ENCODE data around the gene GTF2H2. TPM values are rescaled to one million over a fixed set of nuclear protein-coding genes. Genes with fewer than 3 reads are reported as not detected.
"Not testable (repeated sequence)": the region's sequence is repeated elsewhere in the genome, so short reads cannot be mapped to it uniquely, and the experiment has no call there.

The GTF2H2 gene
- total RNA-seq, 1 experiment from 2014 or later: 39.7 TPM

- H3K9me3 ChIP-seq (ENCODE audit: control insufficient read depth, insufficient read depth, low read depth, low read length); H3K4me1 ChIP-seq (ENCODE audit: control insufficient read depth, insufficient read depth, low read length); H3K27me3 ChIP-seq (ENCODE audit: control insufficient read depth, insufficient read depth, low read length); in situ Hi-C loops (cut with HindIII; ENCODE audit: low pct_unique_long_range_greater_than_20kb, low sequenced_read_pairs); H3K27ac ChIP-seq (ENCODE audit: low read length); H3K4me3 ChIP-seq (ENCODE audit: low read depth in 2 of 2, low read length in 2 of 2); ATAC-seq; POLR2A ChIA-PET; BruUV-seq (replicated peaks); DNase-seq (ENCODE audit: low read depth, low spot score); intact Hi-C loops (cut with micrococcal nuclease; ENCODE audit: unreplicated experiment); H3K36me3 ChIP-seq (ENCODE audit: control insufficient read depth, insufficient read depth, low read length); CTCF ChIA-PET: not testable (repeated sequence)
Observed at GRCh38 chr5:71086145-71086544, 18.7 kb upstream of the GTF2H2 start.

GRCh38 chr5:71084280-71085063, 17.0 kb upstream of the GTF2H2 start:
- in situ Hi-C loops (cut with HindIII; ENCODE audit: low pct_unique_long_range_greater_than_20kb, low sequenced_read_pairs); H3K4me1 ChIP-seq (ENCODE audit: control insufficient read depth, insufficient read depth, low read length); H3K36me3 ChIP-seq (ENCODE audit: control insufficient read depth, insufficient read depth, low read length); H3K27ac ChIP-seq (ENCODE audit: low read length); ATAC-seq; DNase-seq (ENCODE audit: low read depth, low spot score); CTCF ChIA-PET; BruUV-seq (replicated peaks); H3K9me3 ChIP-seq (ENCODE audit: control insufficient read depth, insufficient read depth, low read depth, low read length); intact Hi-C loops (cut with micrococcal nuclease; ENCODE audit: unreplicated experiment); H3K27me3 ChIP-seq (ENCODE audit: control insufficient read depth, insufficient read depth, low read length); H3K4me3 ChIP-seq (ENCODE audit: low read depth in 2 of 2, low read length in 2 of 2); POLR2A ChIA-PET: not testable (repeated sequence)

GRCh38 chr5:71082898-71083297, 15.4 kb upstream of the GTF2H2 start:
- intact Hi-C loops (cut with micrococcal nuclease; ENCODE audit: unreplicated experiment); CTCF ChIA-PET; H3K27ac ChIP-seq (ENCODE audit: low read length); in situ Hi-C loops (cut with HindIII; ENCODE audit: low pct_unique_long_range_greater_than_20kb, low sequenced_read_pairs); BruUV-seq (replicated peaks); H3K27me3 ChIP-seq (ENCODE audit: control insufficient read depth, insufficient read depth, low read length); H3K4me1 ChIP-seq (ENCODE audit: control insufficient read depth, insufficient read depth, low read length); DNase-seq (ENCODE audit: low read depth, low spot score); H3K9me3 ChIP-seq (ENCODE audit: control insufficient read depth, insufficient read depth, low read depth, low read length); H3K36me3 ChIP-seq (ENCODE audit: control insufficient read depth, insufficient read depth, low read length); POLR2A ChIA-PET; ATAC-seq; H3K4me3 ChIP-seq (ENCODE audit: low read depth in 2 of 2, low read length in 2 of 2): not testable (repeated sequence)

- H3K9me3 ChIP-seq (ENCODE audit: control insufficient read depth, insufficient read depth, low read depth, low read length); CTCF ChIA-PET; H3K4me1 ChIP-seq (ENCODE audit: control insufficient read depth, insufficient read depth, low read length); BruUV-seq (replicated peaks); POLR2A ChIA-PET; in situ Hi-C loops (cut with HindIII; ENCODE audit: low pct_unique_long_range_greater_than_20kb, low sequenced_read_pairs); intact Hi-C loops (cut with micrococcal nuclease; ENCODE audit: unreplicated experiment); H3K27ac ChIP-seq (ENCODE audit: low read length); H3K4me3 ChIP-seq (ENCODE audit: low read depth in 2 of 2, low read length in 2 of 2); DNase-seq (ENCODE audit: low read depth, low spot score); H3K36me3 ChIP-seq (ENCODE audit: control insufficient read depth, insufficient read depth, low read length); H3K27me3 ChIP-seq (ENCODE audit: control insufficient read depth, insufficient read depth, low read length); ATAC-seq: not testable (repeated sequence)
Observed at GRCh38 chr5:71082340-71082739, 14.9 kb upstream of the GTF2H2 start.

GRCh38 chr5:71061322-71061721, 6.2 kb downstream of the GTF2H2 start:
- POLR2A ChIA-PET; BruUV-seq (replicated peaks); H3K36me3 ChIP-seq (ENCODE audit: control insufficient read depth, insufficient read depth, low read length); H3K4me3 ChIP-seq (ENCODE audit: low read depth in 2 of 2, low read length in 2 of 2); H3K9me3 ChIP-seq (ENCODE audit: control insufficient read depth, insufficient read depth, low read depth, low read length); in situ Hi-C loops (cut with HindIII; ENCODE audit: low pct_unique_long_range_greater_than_20kb, low sequenced_read_pairs); DNase-seq (ENCODE audit: low read depth, low spot score); H3K27me3 ChIP-seq (ENCODE audit: control insufficient read depth, insufficient read depth, low read length); H3K27ac ChIP-seq (ENCODE audit: low read length); ATAC-seq; CTCF ChIA-PET; H3K4me1 ChIP-seq (ENCODE audit: control insufficient read depth, insufficient read depth, low read length); intact Hi-C loops (cut with micrococcal nuclease; ENCODE audit: unreplicated experiment): not testable (repeated sequence)

- CTCF ChIA-PET; BruUV-seq (replicated peaks); H3K4me1 ChIP-seq (ENCODE audit: control insufficient read depth, insufficient read depth, low read length); H3K36me3 ChIP-seq (ENCODE audit: control insufficient read depth, insufficient read depth, low read length); ATAC-seq; in situ Hi-C loops (cut with HindIII; ENCODE audit: low pct_unique_long_range_greater_than_20kb, low sequenced_read_pairs); POLR2A ChIA-PET; intact Hi-C loops (cut with micrococcal nuclease; ENCODE audit: unreplicated experiment); H3K9me3 ChIP-seq (ENCODE audit: control insufficient read depth, insufficient read depth, low read depth, low read length); DNase-seq (ENCODE audit: low read depth, low spot score); H3K27me3 ChIP-seq (ENCODE audit: control insufficient read depth, insufficient read depth, low read length); H3K4me3 ChIP-seq (ENCODE audit: low read depth in 2 of 2, low read length in 2 of 2); H3K27ac ChIP-seq (ENCODE audit: low read length): not testable (repeated sequence)
Observed at GRCh38 chr5:71059426-71059825, 8.1 kb downstream of the GTF2H2 start.

- H3K4me3 ChIP-seq (ENCODE audit: low read depth in 2 of 2, low read length in 2 of 2); ATAC-seq; H3K27me3 ChIP-seq (ENCODE audit: control insufficient read depth, insufficient read depth, low read length); H3K36me3 ChIP-seq (ENCODE audit: control insufficient read depth, insufficient read depth, low read length); CTCF ChIA-PET; H3K27ac ChIP-seq (ENCODE audit: low read length); H3K4me1 ChIP-seq (ENCODE audit: control insufficient read depth, insufficient read depth, low read length); BruUV-seq (replicated peaks); in situ Hi-C loops (cut with HindIII; ENCODE audit: low pct_unique_long_range_greater_than_20kb, low sequenced_read_pairs); H3K9me3 ChIP-seq (ENCODE audit: control insufficient read depth, insufficient read depth, low read depth, low read length); intact Hi-C loops (cut with micrococcal nuclease; ENCODE audit: unreplicated experiment); DNase-seq (ENCODE audit: low read depth, low spot score); POLR2A ChIA-PET: not testable (repeated sequence)
Observed at GRCh38 chr5:71044808-71045207, 22.7 kb downstream of the GTF2H2 start.
